Measurements from ENCODE around the gene NATD1. TPM values are rescaled to one million over a fixed set of nuclear protein-coding genes. Genes with fewer than 3 reads are reported as not detected.

Gene NATD1
- total RNA-seq, 1 experiment from 2014 or later, result 3.1 TPM

DNA sequence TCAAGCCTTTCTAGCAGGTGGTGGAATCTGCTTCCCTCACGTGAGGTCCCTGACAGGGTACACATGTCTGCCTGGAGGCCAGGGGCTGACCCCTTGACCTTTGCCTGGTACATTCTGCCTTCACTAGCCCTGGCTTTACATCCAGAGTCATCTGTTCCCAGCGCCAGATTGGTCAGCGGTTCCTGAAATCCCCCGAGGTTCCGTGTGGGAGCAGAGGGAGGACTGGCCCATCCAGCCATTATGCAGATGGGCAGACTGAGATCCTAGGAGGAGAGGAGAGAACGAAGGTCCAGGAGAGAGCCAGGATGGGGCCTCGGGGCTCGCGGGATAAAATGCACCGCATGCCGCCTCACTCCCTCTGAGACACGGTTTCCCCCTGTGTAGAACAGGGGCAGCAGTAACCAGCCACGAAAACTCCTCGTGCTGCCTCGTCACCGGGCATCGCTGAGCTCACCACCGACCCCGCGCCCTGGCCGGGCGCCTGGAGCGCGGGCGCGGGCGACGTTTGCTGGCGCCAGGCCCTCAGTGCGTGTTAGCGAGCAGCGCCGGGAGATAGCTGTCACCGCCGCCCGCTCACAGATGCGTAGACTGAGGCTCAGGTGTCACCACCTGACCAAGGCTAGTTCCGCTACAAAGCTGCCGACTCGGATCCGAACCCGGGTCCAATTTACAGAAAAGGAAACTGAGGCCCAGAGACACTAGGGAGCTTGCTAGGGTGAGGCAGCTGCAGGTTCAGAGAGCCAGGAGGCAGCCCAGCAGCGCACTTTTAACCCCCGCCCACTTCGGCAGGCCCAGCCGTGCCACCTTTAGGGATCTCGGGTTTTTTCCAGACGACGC is 30.5 kb upstream of the NATD1 start:
- Histone ChIP-seq H3K79me2 (ENCODE audit: insufficient read depth, low read length) (peaks cover 42% of the 10 kb centered on the region), H3K4me3 (replicated peaks in 1 of 2; ENCODE audit: low read depth in 1 of 2, low read length in 2 of 2) (peak overlapping the region; percentile 45 to 99), H2AFZ (ENCODE audit: low read depth, low read length, poor library complexity, severe bottlenecking) (peak overlapping the region; percentile 31), H3K4me1 (ENCODE audit: control insufficient read depth in 1 of 2, insufficient read depth in 2 of 2, low read length in 2 of 2) (peaks cover 51 to 83% of the 10 kb centered on the region in 2 experiments), H3K27me3 (ENCODE audit: insufficient read depth, low read length) (no peaks in the 10 kb centered on the region), H3K9me3 (ENCODE audit: control insufficient read depth in 1 of 2, insufficient read depth in 1 of 2, low read depth in 1 of 2, low read length in 2 of 2) (no peaks in the 10 kb centered on the region), H3K4me2 (ENCODE audit: low read length) (peak overlapping the region; percentile 99), H3K9ac (ENCODE audit: low read length) (peak overlapping the region; percentile 96), H3K27ac (ENCODE audit: low read depth, low read length) (peak overlapping the region; percentile 40; the same call in 1 of the 2 replicates), H4K20me1 (ENCODE audit: insufficient read depth) (no peaks in the 10 kb centered on the region), H3K9me2 (ENCODE audit: insufficient read depth) (no peaks in the 10 kb centered on the region), H3K36me3 (ENCODE audit: control insufficient read depth in 1 of 2, insufficient read depth in 2 of 2, low read length in 2 of 2) (0 out of 4 replicates have a peak, but pooled peaks cover 0 to 4% of the 10 kb centered on the region in 2 experiments)
- intact Hi-C loops (cut with micrococcal nuclease), result loop anchor here (10.0 kb wide), 1 partner anchor 171 kb away; no protein-coding TSS in a partner anchor
- ATAC-seq (peak; percentile 7), DNase-seq (ENCODE audit: low read depth, low spot score) (peak; percentile 22)
- POLR2A ChIA-PET, result no interaction called here
- no peak for TF ChIP-seq ELF1 (IDR thresholded peaks at IDR 0.05; ENCODE audit: borderline replicate concordance, low read depth)
- TF ChIP-seq, protein P1, sequence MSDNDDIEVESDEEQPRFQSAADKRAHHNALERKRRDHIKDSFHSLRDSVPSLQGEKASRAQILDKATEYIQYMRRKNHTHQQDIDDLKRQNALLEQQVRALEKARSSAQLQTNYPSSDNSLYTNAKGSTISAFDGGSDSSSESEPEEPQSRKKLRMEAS (IDR thresholded peaks at IDR 0.05), result peak; percentile 33; the same call in 1 of the 2 replicates
- RAD21 ChIA-PET (ENCODE audit: low non-redundant PET in 1 of 2, low total read pairs in 2 of 2, uncharacterized antibody in 2 of 2, unreplicated experiment in 2 of 2), result no interaction called here
- CTCF ChIA-PET, result interaction anchor here (0.7 to 1.0 kb wide), 2 partner anchors 70 to 228 kb away, joined by 3 read pairs; no protein-coding TSS in a partner anchor
- no TSS peak for BruUV-seq (replicated peaks)

DNA sequence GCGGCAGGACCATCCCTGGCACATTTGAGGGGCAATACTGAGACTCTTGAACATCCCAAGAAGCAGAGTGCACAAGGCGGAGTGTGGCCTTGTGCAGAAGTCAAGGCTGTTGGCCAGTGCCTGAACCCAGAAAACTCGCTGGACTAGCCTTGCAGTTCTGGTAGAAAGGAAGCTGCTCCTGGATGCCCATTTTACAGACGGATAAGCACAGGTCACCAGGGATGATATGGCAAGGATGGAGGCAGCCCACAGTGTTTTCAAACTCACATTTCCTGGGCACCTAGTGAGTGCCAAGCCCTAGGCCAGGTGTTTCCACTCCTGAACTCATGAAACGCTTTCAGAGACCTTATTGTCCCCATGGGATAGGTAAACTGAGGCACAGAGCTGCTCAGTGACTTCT is 29.6 kb upstream of the NATD1 start:
- intact Hi-C loops (cut with micrococcal nuclease), result loop anchor here (10.0 kb wide), 1 partner anchor 172 kb away; no protein-coding TSS in a partner anchor
- peak overlapping the region; percentile 44; the same call in 1 of the 2 replicates for H3K27ac ChIP-seq (ENCODE audit: low read depth, low read length)
- POLR2A ChIA-PET, result no interaction called here

More for the DNA sequence above, 29.6 kb upstream of the NATD1 start:
- DNase-seq (ENCODE audit: low read depth, low spot score) (no peak), ATAC-seq (no peak)
- no TSS peak for BruUV-seq (replicated peaks)
- H3K27me3 ChIP-seq (ENCODE audit: insufficient read depth, low read length), result no peaks in the 10 kb centered on the region
- H4K20me1 ChIP-seq (ENCODE audit: insufficient read depth), result no peaks in the 10 kb centered on the region
- H3K4me3 ChIP-seq (replicated peaks in 1 of 2; ENCODE audit: low read depth in 1 of 2, low read length in 2 of 2), result peak overlapping the region in 1 of 2 experiments; percentile 10; a peak in 1 of 4 replicates
- peak overlapping the region; percentile 99 for H3K4me2 ChIP-seq (ENCODE audit: low read length)
- no peak for TF ChIP-seq YY1 (IDR thresholded peaks at IDR 0.05; ENCODE audit: extremely low read depth, insufficient replicate concordance, low read depth, low read length)
- no peak for TF ChIP-seq JUND (IDR thresholded peaks at IDR 0.05)
- TF ChIP-seq SP1 (IDR thresholded peaks at IDR 0.05; ENCODE audit: low read depth), result no peak
- TF ChIP-seq SIN3A (IDR thresholded peaks at IDR 0.05; ENCODE audit: low read depth), result no peak
- TF ChIP-seq EGR1 (IDR thresholded peaks at IDR 0.05; ENCODE audit: low read depth), result no peak
- TF ChIP-seq, protein P1 (IDR thresholded peaks at IDR 0.05), result no peak
- TF ChIP-seq, protein P2, sequence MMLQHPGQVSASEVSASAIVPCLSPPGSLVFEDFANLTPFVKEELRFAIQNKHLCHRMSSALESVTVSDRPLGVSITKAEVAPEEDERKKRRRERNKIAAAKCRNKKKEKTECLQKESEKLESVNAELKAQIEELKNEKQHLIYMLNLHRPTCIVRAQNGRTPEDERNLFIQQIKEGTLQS (IDR thresholded peaks at IDR 0.05), result no peak
- TF ChIP-seq ELF1 (IDR thresholded peaks at IDR 0.05; ENCODE audit: borderline replicate concordance, low read depth), result no peak
- no peak for TF ChIP-seq RAD21 (IDR thresholded peaks at IDR 0.05; ENCODE audit: low read depth)
- no peak for TF ChIP-seq ZFX (IDR thresholded peaks at IDR 0.05)
- no peak for TF ChIP-seq EZH2phosphoT487 (IDR thresholded peaks at IDR 0.05; ENCODE audit: borderline replicate concordance)
- TF ChIP-seq SRF (IDR thresholded peaks at IDR 0.05; ENCODE audit: low read depth), result no peak
- H3K9ac ChIP-seq (ENCODE audit: low read length), result peak overlapping the region; percentile 96
- H3K9me2 ChIP-seq (ENCODE audit: insufficient read depth), result no peaks in the 10 kb centered on the region
- RAD21 ChIA-PET (ENCODE audit: low non-redundant PET in 1 of 2, low total read pairs in 2 of 2, uncharacterized antibody in 2 of 2, unreplicated experiment in 2 of 2), result no interaction called here
- no peak overlapping the region for H2AFZ ChIP-seq (ENCODE audit: low read depth, low read length, poor library complexity, severe bottlenecking)
- peaks cover 33% of the 10 kb centered on the region for H3K79me2 ChIP-seq (ENCODE audit: insufficient read depth, low read length)
- no peaks in the 10 kb centered on the region for H3K36me3 ChIP-seq (ENCODE audit: control insufficient read depth in 1 of 2, insufficient read depth in 2 of 2, low read length in 2 of 2)
- peaks cover 51 to 80% of the 10 kb centered on the region in 2 experiments for H3K4me1 ChIP-seq (ENCODE audit: control insufficient read depth in 1 of 2, insufficient read depth in 2 of 2, low read length in 2 of 2)
- CTCF ChIA-PET, result interaction anchor here (0.5 to 0.9 kb wide), 4 partner anchors 20 to 240 kb away, joined by 3 read pairs; no protein-coding TSS in a partner anchor
- H3K9me3 ChIP-seq (ENCODE audit: control insufficient read depth in 1 of 2, insufficient read depth in 1 of 2, low read depth in 1 of 2, low read length in 2 of 2), result no peaks in the 10 kb centered on the region
